GM18502 (cell line): Measurements from ENCODE around the gene RIPPLY1.
"Not testable (repeated sequence)": the region's sequence is repeated elsewhere in the genome, so short reads cannot be mapped to it uniquely, and the experiment has no call there.

Experiments used
- ATAC-seq: cut with Tn5 transposase; IDR thresholded peaks from one replicate; pipeline ENCODE4 v1.9.1; 2021; ENCODE audit warnings: mild to moderate bottlenecking; ENCODE audit not compliant: unreplicated experiment, poor library complexity

Gene RIPPLY1

GRCh38 chrX:106917830-106918500 is 14.8 kb upstream of the RIPPLY1 start:
- ATAC-seq, result no peak

- ATAC-seq, result no peak
These were observed 9.7 kb upstream of the RIPPLY1 start for GRCh38 chrX:106912864-106913263.

GRCh38 chrX:106906361-106906760 is 3.2 kb upstream of the RIPPLY1 start:
- no peak for ATAC-seq

- ATAC-seq, result no peak
These were observed 2.0 kb upstream of the RIPPLY1 start for GRCh38 chrX:106905064-106905708.

GRCh38 chrX:106903856-106904528 is 851 bp upstream of the RIPPLY1 start:
- ATAC-seq, result no peak

GRCh38 chrX:106902684-106903083 is 457 bp downstream of the RIPPLY1 start:
- no peak for ATAC-seq

- ATAC-seq, result no peak
These were observed 1.3 kb downstream of the RIPPLY1 start for GRCh38 chrX:106901781-106902219.

GRCh38 chrX:106901341-106901740 is 1.8 kb downstream of the RIPPLY1 start:
- ATAC-seq, result no peak

- ATAC-seq, result no peak
These were observed 3.3 kb downstream of the RIPPLY1 start for GRCh38 chrX:106899841-106900240.

GRCh38 chrX:106899276-106899675 is 3.9 kb downstream of the RIPPLY1 start:
- no peak for ATAC-seq

GRCh38 chrX:106898462-106898861 is 4.7 kb downstream of the RIPPLY1 start:
- peak; percentile 72 for ATAC-seq

GRCh38 chrX:106897259-106897658 is 5.9 kb downstream of the RIPPLY1 start:
- no peak for ATAC-seq

- ATAC-seq, result no peak
These were observed 8.1 kb downstream of the RIPPLY1 start for GRCh38 chrX:106894978-106895452.

- ATAC-seq, result peak; percentile 83
These were observed 8.7 kb downstream of the RIPPLY1 start for GRCh38 chrX:106894392-106894909.

- ATAC-seq, result no peak
These were observed 11.2 kb downstream of the RIPPLY1 start for GRCh38 chrX:106891762-106892460.

GRCh38 chrX:106889468-106889867 is 13.7 kb downstream of the RIPPLY1 start:
- no peak for ATAC-seq

GRCh38 chrX:106875151-106875550 is 28.0 kb downstream of the RIPPLY1 start:
- ATAC-seq, result no peak

- ATAC-seq, result no peak
These were observed 29.1 kb downstream of the RIPPLY1 start for GRCh38 chrX:106874075-106874474.

GRCh38 chrX:106872796-106873195 is 30.3 kb downstream of the RIPPLY1 start:
- ATAC-seq, result not testable (repeated sequence)

- no peak for ATAC-seq
These were observed 39.4 kb downstream of the RIPPLY1 start for GRCh38 chrX:106863697-106864096.
